Skeletal muscle satellite cell (primary cell): ENCODE measurements around the gene TMEM207.

Source experiments
- H3K27me3 ChIP-seq: 2 replicates; pipeline ENCODE4 v1.7.0; 2013; ENCODE audit warnings: low read length; ENCODE audit not compliant: control insufficient read depth, insufficient read depth
- H3K36me3 ChIP-seq: 2 replicates; pipeline ENCODE4 v1.7.0; 2013; ENCODE audit warnings: mild to moderate bottlenecking, control low read depth, low read length; ENCODE audit not compliant: insufficient read depth
- H3K4me1 ChIP-seq: 2 replicates; pipeline ENCODE4 v1.7.0; 2013; ENCODE audit warnings: low read length; ENCODE audit not compliant: control insufficient read depth, insufficient read depth
- H3K4me2 ChIP-seq: 2 replicates; pipeline ENCODE4 v1.7.0; 2013; ENCODE audit warnings: mild to moderate bottlenecking, low read length
- H3K4me3 ChIP-seq: 2 replicates; pipeline ENCODE4 v1.7.0; 2013; ENCODE audit warnings: low read length
- H3K9ac ChIP-seq: 2 replicates; pipeline ENCODE4 v1.7.0; 2013; ENCODE audit warnings: mild to moderate bottlenecking, low read depth, low read length, moderate library complexity
- H3K9me3 ChIP-seq: replicated peaks from 2 replicates; pipeline ENCODE4 v1.7.0; 2013; ENCODE audit warnings: mild to moderate bottlenecking, control low read depth, low read length

TMEM207 gene

GRCh38 chr3:190443257-190443656, 6.4 kb downstream of the TMEM207 start:
- Histone ChIP-seq H3K4me1 (no peaks in the 10 kb centered on the region), H3K9ac (no peak overlapping the region), H3K36me3 (no peaks in the 10 kb centered on the region), H3K4me3 (no peak overlapping the region), H3K9me3 (no peaks in the 10 kb centered on the region), H3K4me2 (no peak overlapping the region), H3K27me3 (no peaks in the 10 kb centered on the region)

- no peaks in the 10 kb centered on the region for H3K9me3 ChIP-seq
- no peak overlapping the region for H3K9ac ChIP-seq
- H3K4me2 ChIP-seq, result no peak overlapping the region
- H3K4me1 ChIP-seq, result no peaks in the 10 kb centered on the region
- no peaks in the 10 kb centered on the region for H3K36me3 ChIP-seq
- no peaks in the 10 kb centered on the region for H3K27me3 ChIP-seq
- no peak overlapping the region for H3K4me3 ChIP-seq
These were observed 7.5 kb downstream of the TMEM207 start for GRCh38 chr3:190442240-190442639.

GRCh38 chr3:190436331-190436730, 13.4 kb downstream of the TMEM207 start:
- H3K27me3 ChIP-seq, result no peaks in the 10 kb centered on the region
- no peaks in the 10 kb centered on the region for H3K9me3 ChIP-seq

GRCh38 chr3:190435618-190436017, 14.1 kb downstream of the TMEM207 start:
- Histone ChIP-seq H3K4me3 (no peak overlapping the region), H3K9ac (no peak overlapping the region), H3K9me3 (no peaks in the 10 kb centered on the region), H3K4me2 (no peak overlapping the region), H3K27me3 (no peaks in the 10 kb centered on the region), H3K4me1 (peaks cover 5% of the 10 kb centered on the region), H3K36me3 (no peaks in the 10 kb centered on the region)

More at GRCh38 chr3:190436331-190436730, 13.4 kb downstream of the TMEM207 start:
- Histone ChIP-seq H3K4me3 (no peak overlapping the region), H3K4me2 (no peak overlapping the region), H3K9ac (no peak overlapping the region), H3K4me1 (peaks cover 5% of the 10 kb centered on the region), H3K36me3 (no peaks in the 10 kb centered on the region)

- Histone ChIP-seq H3K9ac (no peak overlapping the region), H3K4me3 (no peak overlapping the region), H3K9me3 (no peaks in the 10 kb centered on the region), H3K36me3 (no peaks in the 10 kb centered on the region), H3K27me3 (no peaks in the 10 kb centered on the region), H3K4me1 (peaks cover 5% of the 10 kb centered on the region), H3K4me2 (no peak overlapping the region)
These were observed 16.1 kb downstream of the TMEM207 start for GRCh38 chr3:190433626-190434025.

DNA sequence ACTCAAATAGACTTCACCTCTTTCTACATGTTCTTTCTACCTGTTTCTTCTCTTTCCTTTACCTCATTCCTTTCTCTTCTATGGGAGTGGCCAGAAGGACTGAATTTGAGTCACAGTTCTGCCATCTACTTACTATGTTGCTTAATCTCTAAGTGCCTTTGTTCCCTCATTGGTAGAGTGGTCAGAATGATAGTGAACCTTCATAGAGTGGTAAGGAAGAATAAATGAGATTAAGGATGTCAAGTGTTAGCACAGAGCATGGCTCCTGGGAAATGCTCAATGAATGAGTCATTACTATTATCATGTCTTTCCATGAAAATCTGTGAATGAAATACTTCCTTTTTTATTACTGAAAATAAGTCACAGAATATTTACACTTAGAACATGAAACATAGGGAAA, 17.5 kb downstream of the TMEM207 start:
- Histone ChIP-seq H3K9ac (no peak overlapping the region), H3K4me3 (no peak overlapping the region), H3K27me3 (no peaks in the 10 kb centered on the region), H3K4me1 (peaks cover 5% of the 10 kb centered on the region), H3K4me2 (no peak overlapping the region), H3K9me3 (no peaks in the 10 kb centered on the region), H3K36me3 (no peaks in the 10 kb centered on the region)

- H3K27me3 ChIP-seq, result no peaks in the 10 kb centered on the region
- H3K36me3 ChIP-seq, result no peaks in the 10 kb centered on the region
- H3K9me3 ChIP-seq, result no peaks in the 10 kb centered on the region
- peaks cover 5% of the 10 kb centered on the region for H3K4me1 ChIP-seq
- no peak overlapping the region for H3K4me2 ChIP-seq
- no peak overlapping the region for H3K4me3 ChIP-seq
- H3K9ac ChIP-seq, result no peak overlapping the region
These were observed 18.8 kb downstream of the TMEM207 start for GRCh38 chr3:190430906-190431305.

DNA sequence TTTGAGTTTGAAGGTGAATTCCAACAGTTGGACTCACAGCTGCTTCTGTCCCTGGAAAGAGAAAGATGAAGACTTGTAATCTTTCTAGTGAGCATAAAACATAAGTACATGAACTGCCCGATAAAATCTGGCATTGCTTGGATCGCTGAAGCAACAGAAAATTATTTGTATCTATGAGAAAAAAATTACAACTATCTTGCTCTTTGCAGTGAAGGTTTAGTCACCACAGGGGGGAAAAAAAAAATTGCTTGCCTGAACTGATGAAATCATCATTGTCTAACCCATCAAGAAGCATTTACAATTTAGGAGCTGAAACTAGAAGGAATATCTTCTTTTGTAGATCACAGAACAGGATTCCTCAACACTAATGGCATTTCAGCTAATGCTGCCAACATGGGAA, 20.0 kb downstream of the TMEM207 start:
- Histone ChIP-seq H3K27me3 (no peaks in the 10 kb centered on the region), H3K4me3 (no peak overlapping the region), H3K4me2 (no peak overlapping the region), H3K4me1 (peaks cover 5% of the 10 kb centered on the region), H3K36me3 (no peaks in the 10 kb centered on the region), H3K9me3 (no peaks in the 10 kb centered on the region), H3K9ac (no peak overlapping the region)

DNA sequence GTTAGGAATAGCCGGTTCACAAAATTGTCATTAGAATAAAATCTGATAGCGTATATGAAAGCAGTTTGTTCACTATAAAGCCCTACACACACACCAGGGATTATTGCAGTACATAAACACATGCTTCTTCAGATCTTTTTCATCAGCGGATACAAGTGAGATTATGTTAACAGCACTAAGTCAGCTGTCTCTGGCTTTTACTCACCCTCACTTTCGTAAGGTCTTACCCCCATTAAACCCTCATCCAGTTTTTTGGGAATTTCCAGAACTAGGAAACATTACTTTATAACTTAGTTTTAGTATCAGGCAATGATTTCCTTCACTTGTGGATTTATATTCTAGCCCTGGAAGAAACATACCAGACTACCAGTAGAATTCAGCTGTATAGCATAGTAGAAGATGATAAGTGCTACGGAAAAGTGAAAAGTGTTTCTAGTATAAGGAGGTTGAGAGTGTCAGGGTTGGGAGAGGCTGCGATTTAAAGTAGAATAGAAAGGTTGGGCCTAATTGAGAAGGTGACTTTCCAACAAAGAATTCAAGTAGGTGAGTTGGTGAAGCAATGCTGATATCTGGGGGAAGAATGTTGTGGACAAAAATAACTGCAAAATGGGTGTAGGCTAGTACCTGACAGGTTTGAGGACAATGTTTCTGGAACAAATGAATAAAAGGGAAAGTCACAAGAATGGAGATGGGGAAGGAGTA, 22.7 kb downstream of the TMEM207 start:
- Histone ChIP-seq H3K4me2 (no peak overlapping the region), H3K9ac (no peak overlapping the region), H3K27me3 (no peaks in the 10 kb centered on the region)

GRCh38 chr3:190425833-190426232, 23.9 kb downstream of the TMEM207 start:
- no peaks in the 10 kb centered on the region for H3K4me1 ChIP-seq
- no peak overlapping the region for H3K9ac ChIP-seq
- H3K36me3 ChIP-seq, result no peaks in the 10 kb centered on the region
- H3K4me2 ChIP-seq, result no peak overlapping the region
- H3K27me3 ChIP-seq, result no peaks in the 10 kb centered on the region
- H3K4me3 ChIP-seq, result no peak overlapping the region
- H3K9me3 ChIP-seq, result no peaks in the 10 kb centered on the region

More for the DNA sequence above, 22.7 kb downstream of the TMEM207 start:
- no peak overlapping the region for H3K4me3 ChIP-seq
- no peaks in the 10 kb centered on the region for H3K9me3 ChIP-seq
- no peaks in the 10 kb centered on the region for H3K4me1 ChIP-seq
- no peaks in the 10 kb centered on the region for H3K36me3 ChIP-seq

DNA sequence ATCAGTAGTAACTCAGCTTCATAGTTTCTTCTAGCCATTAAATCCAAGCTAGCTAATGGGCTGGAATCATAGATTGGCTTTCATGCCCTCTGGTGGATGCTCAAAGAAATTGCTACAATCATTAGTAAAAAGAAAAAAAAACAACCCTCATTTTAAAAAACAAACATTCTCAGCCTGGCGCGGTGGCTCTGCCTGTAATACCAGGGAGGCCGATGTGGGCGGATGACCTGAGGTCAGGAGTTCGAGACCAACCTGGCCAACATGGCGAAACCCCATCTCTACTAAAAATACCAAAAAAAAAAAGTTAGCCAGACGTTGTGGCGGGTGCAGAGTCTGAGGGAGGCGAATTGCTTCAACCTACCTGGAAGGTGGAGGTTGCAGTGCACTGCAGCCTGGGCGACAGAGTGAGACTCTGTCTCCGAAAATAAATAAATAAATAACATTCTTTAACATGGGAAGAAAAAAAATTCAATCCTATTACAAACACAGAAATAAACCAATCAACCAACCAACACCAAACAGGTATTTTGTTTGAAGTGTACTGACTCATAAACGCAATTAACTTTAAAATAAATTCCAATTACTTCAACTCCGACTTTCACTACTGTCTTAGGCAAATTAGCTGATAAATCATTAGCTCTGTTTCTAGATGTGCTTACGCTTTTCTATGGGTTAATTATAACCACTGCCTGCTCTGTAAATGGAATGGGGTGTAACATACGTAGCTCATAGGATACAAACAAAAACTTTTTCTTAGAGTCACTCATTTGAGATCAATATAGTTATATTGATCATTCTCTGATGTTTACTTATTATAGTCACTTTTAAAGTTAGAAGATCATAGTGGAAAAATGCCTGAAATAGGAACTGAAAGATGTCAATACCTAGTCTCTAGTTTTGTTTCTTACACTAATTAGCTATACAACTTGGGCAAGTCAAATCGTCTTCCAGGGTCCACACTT, 24.9 kb downstream of the TMEM207 start:
- Histone ChIP-seq H3K36me3 (no peaks in the 10 kb centered on the region), H3K4me2 (peak overlapping the region; percentile 34), H3K9ac (no peak overlapping the region), H3K4me1 (no peaks in the 10 kb centered on the region), H3K9me3 (no peaks in the 10 kb centered on the region), H3K4me3 (no peak overlapping the region), H3K27me3 (no peaks in the 10 kb centered on the region)
